GM19043 (cell line): Measurements from ENCODE around the gene TMSB15B.
"Not testable (repeated sequence)": the region's sequence is repeated elsewhere in the genome, so short reads cannot be mapped to it uniquely, and the experiment has no call there.

ENCODE experiments used
- ATAC-seq: cut with Tn5 transposase; IDR thresholded peaks from one replicate; pipeline ENCODE4 v1.9.1; 2021; ENCODE audit warnings: low read depth; ENCODE audit not compliant: unreplicated experiment

The TMSB15B gene

GRCh38 chrX:103962411-103963278 is at the start of gene TMSB15B:
Gene TMSB15B (plus strand): TSS chrX:103962627.
- peak; percentile 97 for ATAC-seq

GRCh38 chrX:103913356-103914020 is 48.9 kb upstream of the TMSB15B start:
- no peak for ATAC-seq

- no peak for ATAC-seq
Measured at GRCh38 chrX:103918050-103918449, 44.4 kb upstream of the TMSB15B start.

- ATAC-seq, result peak; percentile 58
Measured at GRCh38 chrX:103918571-103919269, 43.7 kb upstream of the TMSB15B start.

- peak; percentile 41 for ATAC-seq
Measured at GRCh38 chrX:103919270-103919637, 43.2 kb upstream of the TMSB15B start.

- peak; percentile 59 for ATAC-seq
Measured at GRCh38 chrX:103920515-103920914, 41.9 kb upstream of the TMSB15B start.

GRCh38 chrX:103927030-103927429 is 35.4 kb upstream of the TMSB15B start:
- peak; percentile 67 for ATAC-seq

GRCh38 chrX:103927633-103928032 is 34.8 kb upstream of the TMSB15B start:
- no peak for ATAC-seq

- ATAC-seq, result peak; percentile 70
Measured at GRCh38 chrX:103932133-103932532, 30.3 kb upstream of the TMSB15B start.

- ATAC-seq, result not testable (repeated sequence)
Measured at GRCh38 chrX:103940257-103940656, 22.2 kb upstream of the TMSB15B start.

- no peak for ATAC-seq
Measured at GRCh38 chrX:103941201-103941975, 21.0 kb upstream of the TMSB15B start.

GRCh38 chrX:103949506-103949905 is 12.9 kb upstream of the TMSB15B start:
- ATAC-seq, result no peak

- ATAC-seq, result no peak
Measured at GRCh38 chrX:103953353-103953752, 9.1 kb upstream of the TMSB15B start.

GRCh38 chrX:103954259-103954658 is 8.2 kb upstream of the TMSB15B start:
- no peak for ATAC-seq

GRCh38 chrX:103960599-103960998 is 1.8 kb upstream of the TMSB15B start:
- not testable (repeated sequence) for ATAC-seq

GRCh38 chrX:103983508-103983907 is 21.1 kb downstream of the TMSB15B start:
- not testable (repeated sequence) for ATAC-seq

- peak; percentile 75 for ATAC-seq
Measured at GRCh38 chrX:103999234-103999633, 36.8 kb downstream of the TMSB15B start.

- no peak for ATAC-seq
Measured at GRCh38 chrX:104008831-104009230, 46.4 kb downstream of the TMSB15B start.

- no peak for ATAC-seq
Measured at GRCh38 chrX:104013158-104013557, 50.7 kb downstream of the TMSB15B start.

GRCh38 chrX:104013606-104014005 is 51.2 kb downstream of the TMSB15B start, which contains the start of gene H2BW1:
Gene H2BW1 (minus strand): TSS chrX:104013708. CDS start chrX:104013576, 132 bp downstream.
- ATAC-seq, result no peak
